GM18520 (cell line): ENCODE measurements around the gene RGS3.
A peak's percentile ranks its signal among the peaks of the same experiment; 100 is the strongest.

Source experiments
- ATAC-seq: cut with Tn5 transposase; IDR thresholded peaks from one replicate; pipeline ENCODE4 v1.9.1; 2021; ENCODE audit not compliant: unreplicated experiment

Gene RGS3

DNA sequence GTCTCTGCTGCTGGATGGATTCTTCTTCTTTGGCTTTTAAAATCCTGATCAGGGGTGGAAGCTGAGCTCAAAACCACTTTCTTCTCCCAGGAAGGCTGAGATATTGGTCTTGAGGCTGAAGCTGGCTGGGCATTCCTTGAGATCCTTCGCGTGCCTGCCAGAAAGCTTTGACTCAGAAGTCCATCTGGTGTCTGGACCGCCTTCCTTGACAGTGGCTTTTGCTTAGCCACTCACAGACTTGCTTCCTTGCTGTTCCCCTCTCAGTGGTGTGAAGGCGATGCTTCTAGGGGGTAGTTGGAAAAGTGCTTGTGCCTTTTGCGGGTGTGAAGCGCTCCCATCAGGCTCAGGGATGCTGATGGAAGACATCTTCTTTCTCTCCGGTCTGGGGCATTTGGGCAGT lies 45.9 kb downstream of the RGS3 start:
- ATAC-seq, result no peak

- no peak for ATAC-seq
Measured at GRCh38 chr9:113511047-113511521, 47.6 kb downstream of the RGS3 start.

DNA sequence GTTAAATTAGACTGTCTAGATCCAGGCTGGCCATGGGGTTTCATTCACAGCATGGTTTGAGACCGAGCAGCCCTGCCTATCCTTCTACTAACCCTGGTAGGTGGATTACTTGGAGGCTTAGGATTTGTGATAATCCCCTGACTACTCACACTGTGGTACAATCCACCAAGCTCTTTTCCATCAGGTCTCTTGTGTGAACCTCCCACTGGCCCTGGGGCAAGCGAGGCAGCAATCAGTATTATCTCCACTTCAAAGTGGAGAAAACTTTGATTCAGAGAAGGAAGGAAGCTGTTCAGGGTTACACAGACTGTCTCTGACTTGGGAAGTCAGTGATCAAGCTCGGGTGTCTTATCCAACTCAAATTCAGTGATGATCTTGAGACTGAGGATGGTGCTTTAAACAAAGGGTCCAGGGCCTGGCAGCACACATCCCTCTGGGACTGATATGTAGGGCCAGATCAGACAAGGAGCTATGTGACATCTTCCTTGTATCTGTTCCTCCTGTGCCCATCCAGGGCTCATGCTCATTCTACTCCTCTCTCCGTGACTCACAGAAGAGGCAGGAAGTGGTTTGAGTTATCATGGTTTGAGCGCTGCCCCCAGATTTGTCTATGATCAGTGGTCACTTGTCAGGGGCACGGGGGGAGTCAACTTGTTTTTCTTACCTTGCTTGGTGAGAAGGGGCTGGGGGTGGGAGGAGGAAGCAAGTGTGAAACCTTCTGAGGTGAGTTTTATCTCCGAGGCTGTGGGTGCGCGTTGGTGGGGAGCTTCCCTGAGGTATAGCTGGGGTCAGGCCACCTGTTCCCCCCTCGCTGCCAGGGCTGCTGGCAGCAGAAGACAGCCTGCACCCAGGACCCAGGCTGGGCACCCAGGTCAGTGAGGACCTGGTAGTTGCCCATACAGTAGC lies 48.6 kb downstream of the RGS3 start:
- ATAC-seq, result peak; percentile 37

GRCh38 chr9:113513111-113513510 lies 49.6 kb downstream of the RGS3 start:
- ATAC-seq, result no peak

DNA sequence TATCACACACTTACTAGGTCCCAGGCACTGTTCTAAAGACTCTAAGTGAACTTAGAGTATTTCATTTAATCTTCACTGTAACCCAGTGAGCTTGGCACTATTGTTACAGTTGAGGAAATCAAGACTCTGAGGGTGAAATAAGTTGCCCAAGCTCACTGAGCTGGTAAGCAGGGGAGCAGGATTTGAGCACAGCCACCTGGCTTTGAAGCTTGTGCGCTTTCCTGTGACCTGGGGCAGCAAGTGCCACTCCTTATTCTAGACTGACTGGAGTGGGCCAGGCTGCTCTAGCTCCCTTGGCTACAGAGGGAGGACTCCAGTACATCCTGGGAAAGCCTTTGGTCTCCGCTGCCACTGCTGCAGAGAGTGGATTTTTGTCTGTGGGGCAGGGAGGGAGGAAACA lies 50.0 kb downstream of the RGS3 start:
- no peak for ATAC-seq

- ATAC-seq, result no peak
Measured at GRCh38 chr9:113514061-113514460, 50.5 kb downstream of the RGS3 start.

GRCh38 chr9:113514748-113515147 lies 51.2 kb downstream of the RGS3 start:
- no peak for ATAC-seq

DNA sequence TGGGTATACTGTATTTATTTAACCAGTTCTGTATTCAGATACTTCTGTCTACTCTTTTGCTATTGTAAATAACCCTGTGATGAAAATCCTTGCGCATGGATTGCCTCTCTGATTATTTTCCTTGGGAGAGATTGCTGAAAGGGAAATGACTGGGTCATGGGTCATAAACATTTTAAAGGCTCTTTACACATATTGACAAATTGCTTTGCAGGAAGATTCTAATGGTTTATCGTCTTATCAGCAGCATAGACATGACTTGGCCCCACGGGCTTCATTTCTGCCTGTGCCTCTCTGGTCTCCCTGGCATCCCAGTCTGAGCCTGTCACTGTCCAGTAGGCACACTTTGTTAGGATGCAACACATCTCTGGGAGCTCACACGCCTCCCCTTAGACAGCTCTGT lies 52.3 kb downstream of the RGS3 start:
- ATAC-seq, result no peak

DNA sequence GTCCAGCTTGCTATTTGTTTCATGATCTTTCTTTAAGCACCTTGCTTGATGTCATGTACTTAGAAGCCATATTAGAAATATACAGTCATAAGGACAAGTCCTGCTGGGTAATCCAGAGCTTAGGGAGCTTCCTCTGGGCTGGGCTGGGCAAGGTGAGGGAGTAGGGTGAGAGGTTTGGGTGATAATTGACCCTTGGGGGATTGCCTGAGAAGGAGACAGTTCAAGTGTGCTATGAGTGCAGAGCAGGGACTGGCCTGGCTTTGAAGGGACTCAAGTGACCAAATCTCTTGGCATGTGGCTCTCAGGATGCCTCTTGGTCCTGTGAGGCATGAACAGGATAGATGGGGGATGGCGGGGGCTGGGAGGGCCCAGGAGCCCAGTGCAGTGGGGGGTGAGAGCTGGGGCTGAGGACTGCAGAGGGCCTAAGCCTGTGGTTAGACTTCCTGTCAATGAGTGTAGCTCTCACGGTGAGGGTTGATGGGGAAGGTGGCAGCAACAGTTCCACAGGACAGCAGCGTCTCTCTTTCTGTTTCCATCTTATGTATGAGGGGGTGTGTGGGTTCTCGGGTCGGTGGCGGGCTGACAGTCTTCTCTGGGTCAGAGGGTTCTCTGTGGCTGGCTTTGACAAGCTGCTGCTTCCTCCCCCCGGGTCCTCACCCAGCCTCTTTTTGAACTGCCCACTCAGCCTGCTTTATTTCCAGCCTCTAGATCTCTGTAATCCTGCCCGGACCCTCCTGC lies 53.5 kb downstream of the RGS3 start:
- peak; percentile 83 for ATAC-seq

DNA sequence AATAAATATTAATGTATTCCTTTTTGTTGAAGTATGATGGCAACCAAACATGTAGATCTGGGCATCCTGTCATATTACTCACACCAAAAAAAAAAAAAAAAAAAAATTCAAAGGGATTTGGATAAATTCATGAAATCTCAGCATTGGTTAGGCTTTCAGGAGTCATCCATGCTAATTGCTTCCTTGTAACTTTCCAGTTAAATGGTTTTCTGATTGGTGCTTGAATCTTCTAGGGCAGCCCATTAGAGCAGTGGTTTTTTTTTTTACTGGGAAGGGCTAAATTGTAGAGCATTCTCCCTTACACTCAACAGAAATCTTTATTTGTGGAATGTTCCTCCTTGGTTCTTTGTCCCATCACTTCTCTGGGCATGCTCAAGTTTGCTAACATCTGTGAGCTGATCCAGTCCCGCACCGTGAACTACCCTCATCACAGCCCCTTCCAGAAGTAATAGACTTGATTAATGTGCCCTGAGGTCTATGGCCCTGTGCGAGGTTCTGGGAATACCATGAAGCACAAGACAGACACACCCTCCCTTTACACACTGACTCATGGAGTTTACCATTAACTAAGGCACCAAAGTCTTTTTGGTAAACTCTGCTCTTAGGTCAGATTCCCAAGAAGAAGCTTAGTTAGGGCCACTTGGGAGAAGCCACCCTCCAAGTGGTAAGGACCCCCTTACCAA lies 56.0 kb downstream of the RGS3 start:
- ATAC-seq, result no peak

- no peak for ATAC-seq
Measured at GRCh38 chr9:113520109-113520642, 56.6 kb downstream of the RGS3 start.

GRCh38 chr9:113521693-113522255 lies 58.2 kb downstream of the RGS3 start:
- no peak for ATAC-seq

- ATAC-seq, result no peak
Measured at GRCh38 chr9:113522419-113522818, 58.9 kb downstream of the RGS3 start.

- no peak for ATAC-seq
Measured at GRCh38 chr9:113522858-113523257, 59.3 kb downstream of the RGS3 start.

DNA sequence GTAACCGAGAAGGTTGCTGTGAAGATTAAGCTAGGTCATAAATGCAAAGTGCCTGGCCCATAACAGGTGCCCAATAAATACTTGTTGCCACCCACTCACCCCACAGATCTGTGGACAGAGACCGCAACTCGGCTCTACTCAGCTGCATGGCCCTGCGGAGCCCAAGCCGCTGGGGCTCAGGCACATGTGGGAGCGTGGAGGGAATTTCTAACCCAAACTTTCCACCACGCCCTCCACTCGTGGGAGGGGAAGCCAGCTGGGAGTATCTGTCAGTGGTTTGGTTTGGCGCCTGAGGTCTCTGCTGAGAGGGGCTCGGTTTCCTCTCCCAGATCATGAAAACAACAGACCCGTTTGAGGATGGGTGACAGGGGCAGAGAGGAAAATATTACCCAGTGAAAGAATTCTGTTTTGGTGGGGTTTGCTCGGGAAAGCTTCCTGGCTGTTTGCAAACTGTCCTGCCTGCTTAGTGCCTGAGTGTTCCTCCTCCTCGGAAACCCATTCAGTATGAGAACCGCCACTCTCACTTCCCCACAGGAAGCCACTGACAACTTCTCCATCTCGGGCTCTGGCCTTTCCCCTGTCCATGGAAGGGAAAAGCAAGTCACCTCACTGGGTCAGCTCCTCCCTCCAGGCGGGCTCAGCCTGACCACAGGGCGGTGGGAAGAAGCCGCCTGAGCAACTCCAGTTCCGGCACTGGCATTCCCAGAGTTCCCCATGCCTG lies 60.1 kb downstream of the RGS3 start:
- peak; percentile 88 for ATAC-seq

- no peak for ATAC-seq
Measured at GRCh38 chr9:113524468-113524867, 60.9 kb downstream of the RGS3 start.

GRCh38 chr9:113525205-113525604 lies 61.7 kb downstream of the RGS3 start:
- ATAC-seq, result no peak

GRCh38 chr9:113525831-113526230 lies 62.3 kb downstream of the RGS3 start:
- no peak for ATAC-seq

- ATAC-seq, result no peak
Measured at GRCh38 chr9:113526231-113526746, 62.8 kb downstream of the RGS3 start.

DNA sequence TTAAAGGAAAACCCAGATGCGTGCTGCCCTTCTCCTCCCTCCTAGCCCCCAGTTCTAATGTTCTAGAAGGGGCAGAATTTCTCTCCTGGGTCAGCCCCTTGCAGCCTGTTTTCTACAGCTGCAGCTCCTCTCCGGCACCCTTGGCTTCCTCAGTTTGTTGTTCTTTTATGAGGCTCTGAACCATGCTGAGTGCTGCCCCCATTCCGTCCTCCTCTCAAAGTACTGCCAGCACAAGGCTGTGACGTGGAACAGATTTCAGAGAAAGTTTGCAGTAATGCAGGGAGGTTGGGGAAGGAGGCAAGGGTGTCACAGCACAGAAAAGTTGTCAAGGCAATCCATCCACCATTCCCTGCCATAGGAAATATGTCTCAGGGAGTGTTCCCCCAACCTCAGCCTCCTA lies 63.3 kb downstream of the RGS3 start:
- ATAC-seq, result no peak
